Bone marrow (tissue), 2 donors: Measurements from ENCODE around the gene TSHZ2.
A peak's percentile ranks its signal among the peaks of the same experiment; 100 is the strongest.
"Not testable (repeated sequence)": the region's sequence is repeated elsewhere in the genome, so short reads cannot be mapped to it uniquely, and the experiment has no call there.

Experiments used
- DNase-seq, 2 donors: peaks; one replicate each; lab custom pipeline; 2025; lab: John Stamatoyannopoulos, UW

TSHZ2 gene

DNA sequence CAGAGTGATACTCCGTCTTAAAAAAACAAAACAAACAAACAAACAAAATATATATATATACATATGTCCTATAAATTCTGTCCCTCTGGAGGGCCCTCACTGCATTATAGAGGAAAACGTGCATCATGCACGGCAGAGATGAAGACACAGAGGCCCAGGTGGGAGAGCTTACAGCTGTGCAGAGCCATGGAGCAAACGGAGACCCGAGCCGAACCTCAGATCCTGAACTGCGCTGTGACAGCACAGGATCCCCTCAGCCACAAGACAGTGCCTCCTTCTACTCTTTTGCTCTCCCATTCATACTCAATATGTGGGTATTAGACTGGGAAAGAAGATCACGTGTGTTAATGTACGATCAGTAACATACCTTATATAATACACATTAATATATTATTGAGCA lies 539.9 kb downstream of the TSHZ2 start:
- no peak for DNase-seq

DNA sequence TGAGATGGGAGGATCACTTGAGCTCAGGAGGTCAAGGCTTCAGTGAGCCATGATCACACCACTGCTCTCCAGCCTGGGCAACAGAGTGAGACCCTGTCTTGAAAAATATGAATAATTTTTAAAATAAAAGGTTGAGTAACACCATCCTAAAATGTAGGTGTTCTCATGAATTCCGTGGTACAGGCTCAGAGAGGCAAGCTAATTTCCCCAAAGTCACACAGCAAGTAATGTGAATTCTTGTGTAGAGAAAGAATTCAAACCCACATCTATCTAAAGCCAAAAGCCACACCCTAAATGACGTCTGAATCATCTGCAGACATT lies 541.0 kb downstream of the TSHZ2 start:
- no peak for DNase-seq

DNA sequence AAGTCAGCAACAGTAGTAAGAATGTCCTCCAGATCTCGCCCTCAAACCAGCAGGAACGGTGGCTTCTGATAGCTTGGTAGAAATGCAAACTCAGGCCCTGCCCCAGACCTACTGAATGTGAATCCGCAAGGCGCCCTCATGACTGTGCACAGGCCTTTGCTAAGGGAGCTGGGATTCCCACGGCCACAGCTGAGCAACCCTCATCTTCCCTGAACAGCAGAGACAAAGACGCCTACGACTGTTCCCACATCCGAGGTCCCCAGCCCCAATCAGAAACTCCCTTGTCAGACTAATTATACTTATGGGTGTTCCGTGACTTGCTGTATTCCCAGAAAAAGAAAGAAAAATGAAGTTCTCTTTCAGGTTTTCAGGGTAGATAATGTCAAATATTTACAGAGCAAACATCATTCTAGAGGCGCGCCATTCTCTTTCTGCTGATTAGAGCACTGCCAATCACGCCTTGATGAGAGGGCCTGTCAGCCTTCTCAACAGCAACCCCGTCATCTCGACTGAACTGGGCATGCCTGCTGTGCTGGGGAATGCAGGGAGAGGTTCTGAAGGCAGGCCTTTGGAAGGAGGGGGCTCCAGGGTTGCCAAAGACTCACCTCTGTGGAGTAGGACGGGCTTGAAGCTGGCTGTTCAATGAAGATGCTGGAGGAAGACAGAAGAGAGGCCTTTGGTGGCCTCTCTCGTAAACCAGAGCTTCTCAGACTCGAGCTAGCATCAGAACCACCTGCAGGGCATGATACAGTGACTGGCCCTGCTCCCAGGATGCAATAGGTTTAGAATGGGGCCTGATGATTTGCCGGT lies 541.5 kb downstream of the TSHZ2 start:
- DNase-seq: no peak

DNA sequence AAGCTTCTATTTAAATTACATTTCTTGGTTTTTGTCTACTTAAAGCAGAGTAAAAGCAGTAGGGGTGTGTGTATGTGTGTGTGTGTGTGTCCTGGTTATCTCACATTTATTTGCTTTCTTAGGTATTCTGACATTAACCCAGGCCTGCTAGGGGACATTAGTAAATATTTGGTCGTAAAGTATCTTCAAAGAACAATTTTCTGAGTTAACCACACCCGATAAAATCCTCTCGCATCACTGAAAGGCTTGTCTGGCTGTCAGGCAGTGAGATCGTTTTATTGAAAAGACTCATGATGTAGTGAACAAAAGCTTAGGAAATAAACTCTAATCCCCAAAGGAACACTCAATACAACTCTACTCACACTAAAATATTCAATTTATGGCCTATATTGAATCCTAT lies 543.6 kb downstream of the TSHZ2 start:
- DNase-seq: no peak

DNA sequence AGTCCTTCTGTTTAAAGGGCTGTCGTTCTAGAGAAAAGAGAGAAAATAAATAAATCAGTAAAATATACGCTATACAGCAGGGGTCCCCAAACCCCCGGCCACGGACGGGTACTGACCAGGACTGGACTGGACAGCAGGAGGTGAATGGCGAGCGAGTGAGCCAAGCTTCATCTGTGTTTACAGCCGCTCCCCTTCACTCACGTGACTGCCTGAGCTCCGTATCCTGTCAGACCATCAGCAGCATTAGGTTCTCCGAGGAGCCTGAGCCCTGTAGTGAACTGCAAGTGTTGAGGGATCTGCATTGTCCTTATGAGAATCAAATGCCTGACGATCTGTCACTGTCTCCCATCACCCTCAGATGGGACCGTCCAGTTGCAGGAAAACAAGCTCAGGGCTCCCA lies 545.0 kb downstream of the TSHZ2 start:
- DNase-seq: no peak

DNA sequence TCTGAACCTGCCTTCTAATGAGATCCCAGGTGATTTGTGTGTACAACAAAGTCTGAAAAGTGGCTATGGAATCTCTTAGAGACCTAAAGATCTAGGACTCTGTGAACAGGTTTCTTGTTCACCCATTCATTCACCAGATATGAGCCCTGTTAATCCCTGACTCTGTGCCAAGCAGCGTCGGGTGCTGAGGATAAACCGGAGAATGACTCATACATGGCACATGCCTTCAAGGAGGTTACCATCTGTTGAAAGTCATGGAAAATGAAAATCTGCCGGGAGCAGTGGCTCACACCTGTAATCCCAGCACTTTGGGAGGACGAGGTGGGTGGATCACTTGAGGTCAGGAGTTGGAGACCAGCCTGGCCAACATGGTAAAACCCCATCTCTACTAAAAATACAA lies 549.3 kb downstream of the TSHZ2 start:
- DNase-seq: not testable (repeated sequence)

DNA sequence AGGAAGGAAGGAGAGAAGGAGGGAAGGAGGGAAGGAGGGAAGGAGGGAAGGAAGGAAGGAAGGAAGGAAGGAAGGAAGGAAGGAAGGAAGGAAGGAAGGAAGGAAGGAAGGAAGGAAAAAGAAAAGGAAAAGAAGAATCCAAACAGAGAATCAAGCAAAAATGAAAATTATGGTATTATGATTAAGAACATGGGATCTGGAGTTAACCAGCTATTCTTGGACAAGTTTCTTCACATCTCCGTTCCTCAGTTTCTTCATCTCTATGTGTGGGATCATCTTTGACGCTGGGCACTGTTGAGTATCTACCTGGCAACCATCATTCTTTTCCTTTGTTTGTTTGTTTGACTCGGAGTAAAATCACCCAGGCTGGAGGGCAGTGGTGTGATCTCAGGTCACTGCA lies 549.9 kb downstream of the TSHZ2 start:
- DNase-seq: no peak

DNA sequence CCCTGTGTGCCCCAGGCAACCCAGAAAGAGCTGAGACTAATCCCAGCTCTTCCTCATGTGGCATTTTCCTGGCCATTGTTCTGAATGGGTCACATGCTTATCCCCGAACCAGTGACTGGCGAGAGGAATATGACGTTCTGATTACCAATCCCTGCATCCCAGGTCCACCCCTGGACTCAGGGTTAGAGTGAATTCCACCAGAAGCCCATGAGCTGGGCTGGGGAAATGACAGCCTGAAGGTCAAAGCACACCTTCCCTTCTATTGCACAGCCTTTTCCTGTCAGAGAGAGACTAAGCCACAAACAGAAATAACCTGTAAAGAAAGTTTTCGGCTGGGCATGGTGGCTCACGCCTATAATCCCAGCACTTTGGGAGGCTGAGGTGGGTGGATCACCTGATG lies 550.5 kb downstream of the TSHZ2 start:
- no peak for DNase-seq

DNA sequence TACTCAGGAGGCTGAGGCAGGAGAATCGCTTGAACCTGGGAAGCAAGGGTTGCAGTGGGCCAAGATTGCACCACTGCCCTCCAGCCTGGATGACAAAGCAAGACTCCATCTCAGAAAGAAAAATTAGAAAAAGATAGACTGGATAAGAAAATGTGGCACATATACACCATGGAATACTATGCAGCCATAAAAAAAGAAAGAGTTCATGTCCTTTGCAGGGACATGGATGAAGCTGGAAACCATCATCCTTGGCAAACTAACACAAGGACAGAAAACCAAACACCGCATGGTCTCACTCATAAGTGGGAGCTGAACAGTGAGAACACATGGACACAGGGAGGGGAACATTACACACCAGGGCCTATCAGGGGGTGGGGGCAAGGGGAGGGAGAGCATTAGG lies 551.5 kb downstream of the TSHZ2 start:
- DNase-seq: not testable (repeated sequence)

DNA sequence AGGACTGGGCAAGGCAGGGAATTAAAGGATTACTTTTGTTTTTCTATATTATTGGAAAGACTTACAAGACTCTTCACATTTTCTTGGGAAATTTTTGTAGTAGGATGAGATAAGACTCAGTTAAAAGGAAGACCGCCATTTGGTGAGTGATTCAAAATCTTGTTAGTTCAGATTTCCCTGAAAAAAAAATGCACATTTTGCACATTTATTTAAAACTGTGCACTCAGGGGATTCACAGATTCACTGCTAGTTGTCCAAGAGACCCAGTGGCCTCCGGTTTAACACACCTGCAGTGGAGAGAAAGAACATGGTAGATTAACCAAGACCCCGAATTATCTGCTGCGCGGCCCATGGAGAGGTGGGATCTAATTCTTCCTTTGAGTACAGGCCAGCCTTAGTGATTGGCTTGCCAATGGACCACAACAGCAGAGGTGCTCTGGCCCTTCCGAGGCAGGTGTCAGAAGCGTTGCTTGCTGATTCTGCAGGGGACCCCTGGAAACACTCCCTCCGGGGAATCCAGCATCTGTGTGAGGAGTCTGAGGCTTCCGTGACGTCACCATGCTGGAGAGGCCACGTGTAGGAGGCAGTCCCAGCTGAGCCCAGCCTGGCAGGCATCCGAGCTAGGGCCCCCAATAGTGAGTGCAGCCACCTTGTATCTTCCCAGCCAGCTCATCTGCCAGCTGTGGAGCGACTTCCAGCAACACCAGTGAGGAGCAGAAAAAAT lies 552.6 kb downstream of the TSHZ2 start:
- DNase-seq: no peak

DNA sequence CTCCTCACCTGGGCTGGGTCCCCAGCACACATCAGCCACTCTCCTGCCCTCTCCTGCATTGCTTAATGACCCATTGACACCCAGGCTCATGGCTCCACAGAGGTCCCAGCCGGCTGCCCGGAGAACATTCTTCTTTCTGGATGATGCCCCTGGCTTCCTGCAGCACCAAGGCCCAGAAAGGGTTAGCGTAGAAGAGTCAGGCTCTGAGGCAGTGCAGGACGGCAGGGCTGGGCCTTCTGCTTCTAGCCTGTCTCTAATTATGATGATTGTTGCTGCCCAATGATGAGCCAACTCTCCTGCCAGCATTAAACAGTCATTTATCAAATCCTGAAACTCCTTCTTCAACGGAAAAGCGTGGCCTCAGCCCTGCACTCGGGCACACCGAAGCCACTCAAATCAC lies 555.0 kb downstream of the TSHZ2 start:
- no peak for DNase-seq

DNA sequence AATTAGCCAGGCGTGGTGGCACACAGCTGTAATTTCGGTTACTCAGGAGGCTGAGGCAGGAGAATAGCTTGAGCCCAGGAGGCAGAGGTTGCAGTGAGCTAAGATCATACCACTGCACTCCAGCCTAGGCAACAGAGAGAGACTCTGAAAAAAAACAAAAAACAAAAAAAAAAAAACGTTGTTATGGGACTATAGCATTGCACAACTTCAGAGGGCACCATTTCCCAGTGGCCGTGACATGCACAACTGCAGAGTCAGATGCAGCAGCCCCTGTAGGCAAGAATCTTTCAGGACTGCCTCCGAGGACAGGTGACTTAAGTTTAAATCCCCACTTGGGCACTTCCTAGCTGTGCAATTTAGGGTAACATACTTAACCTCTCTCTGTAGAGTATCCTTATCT lies 557.5 kb downstream of the TSHZ2 start:
- DNase-seq: no peak

DNA sequence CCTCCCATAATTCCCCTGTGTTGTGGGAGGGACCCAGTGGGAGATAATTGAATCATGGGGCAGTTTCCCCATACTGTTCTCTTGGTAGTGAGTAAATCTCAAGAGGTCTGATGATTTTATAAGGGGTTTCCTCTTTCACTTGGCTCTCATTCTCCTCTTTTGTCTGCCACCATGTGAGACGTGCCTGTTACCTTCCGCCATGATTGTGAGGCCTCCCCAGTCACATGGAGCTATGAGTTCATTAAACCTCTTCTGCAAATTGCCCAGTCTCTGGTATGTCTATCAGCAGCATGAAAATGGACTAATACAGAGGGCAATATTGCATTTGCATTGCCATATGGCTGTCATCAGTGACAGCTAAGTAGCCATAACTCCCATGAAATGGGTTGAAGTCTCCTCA lies 558.3 kb downstream of the TSHZ2 start:
- no peak for DNase-seq

DNA sequence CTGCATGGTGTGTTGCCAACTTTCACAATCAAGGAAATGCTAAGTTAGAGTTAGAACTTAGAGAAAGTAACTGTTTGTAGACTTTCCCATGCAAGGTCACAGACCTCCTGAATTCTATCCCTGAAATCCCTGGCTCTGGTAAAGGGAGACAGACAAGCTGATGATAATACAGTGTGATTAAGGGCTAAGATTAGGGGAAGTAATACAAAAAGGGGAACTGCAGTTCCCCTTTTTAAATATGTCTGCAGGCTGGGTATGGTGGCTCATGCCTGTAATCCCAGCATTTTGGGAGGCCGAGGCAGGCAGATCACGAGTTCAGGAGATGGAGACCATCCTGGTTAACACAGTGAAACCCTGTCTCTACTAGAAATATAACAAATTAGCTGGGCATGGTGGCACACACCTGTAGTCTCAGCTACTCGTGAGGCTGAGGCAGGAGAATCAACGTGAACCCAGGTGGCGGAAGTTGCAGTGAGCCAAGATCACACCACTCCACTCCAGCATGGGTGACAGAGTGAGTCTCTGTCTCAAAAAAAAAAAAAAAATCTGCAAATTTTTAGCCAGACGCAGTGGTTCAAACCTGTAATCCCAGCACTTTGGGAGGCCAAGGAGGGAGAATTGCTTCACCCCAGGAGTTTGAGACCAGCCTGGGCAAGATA lies 560.6 kb downstream of the TSHZ2 start:
- peak in 1 of 2 donors; percentile 22 for DNase-seq

DNA sequence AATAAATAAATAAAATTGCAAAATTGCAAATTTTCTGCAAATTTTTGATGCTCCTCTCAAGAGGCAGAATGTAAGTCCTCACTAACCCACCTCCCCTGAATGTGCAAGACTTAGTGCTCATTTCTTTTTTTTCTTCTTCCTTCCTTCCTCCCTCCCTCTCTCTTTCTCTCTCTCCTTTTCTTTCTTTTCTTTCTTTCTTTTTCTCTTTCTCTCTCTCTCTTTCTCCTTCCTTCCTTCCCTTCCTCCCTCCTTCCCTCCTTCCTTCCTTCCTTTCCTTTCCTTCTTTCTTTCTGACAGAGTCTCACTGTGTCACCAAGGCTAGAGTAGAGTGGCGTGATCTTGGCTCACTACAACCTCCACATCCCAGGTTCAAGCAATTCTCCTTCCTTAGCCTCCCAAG lies 561.3 kb downstream of the TSHZ2 start:
- no peak for DNase-seq

DNA sequence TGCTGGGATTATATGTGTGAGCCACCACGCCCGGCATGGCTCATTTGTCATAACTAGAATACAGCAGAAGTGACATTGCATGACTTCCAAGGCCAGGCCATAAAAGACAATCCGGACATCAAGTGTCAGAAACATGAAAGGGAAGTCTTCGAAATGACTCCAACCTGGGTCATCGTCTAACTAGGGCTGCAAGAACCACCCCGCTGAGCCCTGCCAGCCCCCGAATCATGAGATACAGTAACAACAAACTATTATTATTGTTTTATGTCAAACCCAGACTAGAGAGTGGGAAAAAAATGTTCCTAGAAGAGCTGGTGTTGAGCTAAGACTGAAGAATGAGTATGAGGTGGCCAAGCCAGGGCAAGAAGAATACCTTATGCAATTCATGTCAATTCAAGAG lies 561.9 kb downstream of the TSHZ2 start:
- no peak for DNase-seq

DNA sequence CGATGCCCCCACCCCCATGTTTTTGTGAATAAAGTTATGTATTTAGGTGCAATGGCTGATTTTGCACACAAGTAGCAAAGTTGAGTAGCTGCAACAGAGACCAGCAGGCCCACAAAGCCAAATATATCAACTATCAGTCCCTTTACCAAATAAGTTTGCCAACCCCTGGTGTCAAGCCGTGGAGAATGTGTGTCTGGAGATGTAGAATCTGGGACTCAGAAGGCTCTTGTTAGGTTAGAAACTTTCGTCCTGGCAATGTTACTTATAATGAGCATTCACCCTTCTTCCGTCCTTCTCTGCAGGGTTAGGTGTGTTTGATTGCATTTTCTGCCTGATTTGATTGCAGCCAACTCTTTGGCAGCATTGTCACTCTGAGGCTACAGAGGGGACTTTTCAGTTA lies 563.7 kb downstream of the TSHZ2 start:
- DNase-seq: no peak

DNA sequence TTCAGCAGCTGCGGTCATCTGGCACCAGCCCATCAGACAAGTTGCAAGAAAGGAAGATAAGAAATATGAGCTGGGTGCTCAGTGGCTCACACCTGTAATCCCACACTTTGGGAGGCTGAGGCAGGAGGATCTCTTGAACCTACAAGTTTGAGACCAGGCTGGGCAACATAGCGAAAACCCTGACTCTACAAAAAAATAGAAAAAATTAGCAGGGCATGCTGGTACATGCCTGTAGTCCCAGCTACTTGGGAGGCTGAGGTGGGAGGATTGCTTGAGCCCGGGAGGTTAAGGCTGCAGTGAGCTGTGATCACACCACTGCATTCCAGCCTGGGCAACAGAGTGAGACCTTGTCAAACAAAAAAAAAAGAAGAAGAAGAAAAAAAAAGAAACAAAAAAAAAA lies 564.2 kb downstream of the TSHZ2 start:
- DNase-seq: not testable (repeated sequence)

DNA sequence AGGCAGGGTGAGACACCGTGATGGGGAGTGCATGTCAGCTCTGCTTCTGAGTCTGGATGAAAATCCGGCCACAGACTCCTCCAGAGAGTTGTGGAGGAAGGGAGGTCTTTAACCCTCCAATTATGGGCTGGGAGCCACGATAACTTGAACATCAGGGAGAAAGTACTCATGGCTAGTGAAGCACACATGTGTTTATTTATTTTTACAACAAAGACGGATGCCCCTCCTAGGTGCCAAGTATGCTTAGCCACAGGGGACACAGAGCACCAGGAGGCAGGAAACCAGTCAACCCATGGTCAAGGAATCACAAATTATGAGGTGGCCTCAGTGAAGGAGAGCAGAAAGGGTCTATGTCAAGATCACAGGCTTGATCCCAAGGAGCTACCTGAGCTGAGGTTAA lies 567.4 kb downstream of the TSHZ2 start:
- no peak for DNase-seq
